HG02870 (cell line): ENCODE data around the gene SLC2A6.

ENCODE experiments used
- ATAC-seq: cut with Tn5 transposase; IDR thresholded peaks from one replicate; pipeline ENCODE4 v1.9.1; 2021; ENCODE audit warnings: mild to moderate bottlenecking, moderate library complexity; ENCODE audit not compliant: unreplicated experiment

The SLC2A6 gene

DNA sequence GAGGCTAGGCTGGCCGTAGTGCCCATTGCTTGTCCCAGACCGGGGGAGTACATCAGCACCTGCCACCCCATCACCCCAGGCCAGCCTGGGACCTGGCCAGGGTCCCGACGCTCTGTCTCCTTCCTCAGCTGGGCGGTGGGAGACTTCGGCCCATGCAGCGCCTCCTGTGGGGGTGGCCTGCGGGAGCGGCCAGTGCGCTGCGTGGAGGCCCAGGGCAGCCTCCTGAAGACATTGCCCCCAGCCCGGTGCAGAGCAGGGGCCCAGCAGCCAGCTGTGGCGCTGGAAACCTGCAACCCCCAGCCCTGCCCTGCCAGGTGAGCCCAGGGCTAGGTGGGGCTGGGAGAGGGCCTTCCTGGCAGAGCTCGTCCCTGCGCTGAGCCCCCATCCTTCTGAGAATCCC lies 35.7 kb downstream of the SLC2A6 start:
- no peak for ATAC-seq

DNA sequence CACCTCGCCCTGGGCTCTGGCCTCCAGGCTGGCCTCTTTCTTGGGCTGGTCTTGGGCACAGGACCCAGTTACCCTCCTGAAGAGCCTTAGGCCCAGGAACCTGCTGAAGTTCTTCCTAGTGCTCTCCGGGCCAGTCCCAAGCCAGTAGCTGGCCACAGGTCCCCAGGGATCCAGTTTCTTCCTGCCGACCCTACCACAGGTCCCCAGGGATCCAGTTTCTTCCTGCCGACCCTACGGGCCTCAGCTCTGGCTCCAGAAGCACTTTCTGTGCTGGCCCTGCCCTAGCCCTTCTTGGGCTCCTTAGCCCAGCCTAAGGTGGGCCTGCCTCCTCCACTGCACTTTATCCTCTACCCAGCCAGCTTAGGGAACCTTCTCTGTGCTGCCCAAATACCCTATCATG lies 37.3 kb downstream of the SLC2A6 start:
- no peak for ATAC-seq

DNA sequence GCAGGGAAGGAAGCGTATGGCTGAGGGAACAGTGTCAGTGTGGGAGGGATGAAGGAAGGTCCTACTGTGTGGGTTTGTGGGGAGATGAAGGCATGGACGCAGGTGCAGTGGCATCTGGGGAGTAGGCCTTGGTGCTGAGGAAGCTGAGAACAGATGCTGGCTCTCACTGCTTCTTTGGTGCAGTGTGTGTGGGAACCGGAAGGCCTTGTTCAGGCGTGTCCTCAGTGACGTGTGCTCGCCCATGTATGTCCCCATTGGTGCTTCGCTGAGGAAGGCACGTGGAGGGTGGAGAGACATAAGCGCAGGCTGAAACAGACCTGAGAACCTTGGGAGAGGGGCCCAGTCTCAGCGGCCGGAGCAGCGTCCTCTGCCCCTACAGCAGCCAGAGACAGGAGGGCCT lies 38.0 kb downstream of the SLC2A6 start:
- no peak for ATAC-seq

DNA sequence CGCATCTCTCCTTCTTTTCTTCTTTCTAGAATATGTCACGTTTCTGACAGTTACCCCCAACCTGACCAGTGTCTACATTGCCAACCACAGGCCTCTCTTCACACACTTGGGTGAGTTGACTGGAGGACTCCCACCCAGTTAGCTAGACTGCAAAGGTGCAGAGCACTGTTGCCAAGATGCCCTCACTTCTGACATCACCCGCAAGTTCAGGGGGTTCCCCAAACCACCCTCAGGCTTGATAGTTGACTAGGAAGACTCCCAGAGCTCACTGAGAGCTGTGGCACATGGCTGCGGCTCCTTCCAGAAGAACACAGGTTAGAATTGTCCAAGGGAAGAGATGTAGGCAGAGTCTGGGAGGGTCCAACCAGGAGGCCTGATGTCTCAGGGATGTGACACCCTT lies 39.6 kb downstream of the SLC2A6 start:
- no peak for ATAC-seq

DNA sequence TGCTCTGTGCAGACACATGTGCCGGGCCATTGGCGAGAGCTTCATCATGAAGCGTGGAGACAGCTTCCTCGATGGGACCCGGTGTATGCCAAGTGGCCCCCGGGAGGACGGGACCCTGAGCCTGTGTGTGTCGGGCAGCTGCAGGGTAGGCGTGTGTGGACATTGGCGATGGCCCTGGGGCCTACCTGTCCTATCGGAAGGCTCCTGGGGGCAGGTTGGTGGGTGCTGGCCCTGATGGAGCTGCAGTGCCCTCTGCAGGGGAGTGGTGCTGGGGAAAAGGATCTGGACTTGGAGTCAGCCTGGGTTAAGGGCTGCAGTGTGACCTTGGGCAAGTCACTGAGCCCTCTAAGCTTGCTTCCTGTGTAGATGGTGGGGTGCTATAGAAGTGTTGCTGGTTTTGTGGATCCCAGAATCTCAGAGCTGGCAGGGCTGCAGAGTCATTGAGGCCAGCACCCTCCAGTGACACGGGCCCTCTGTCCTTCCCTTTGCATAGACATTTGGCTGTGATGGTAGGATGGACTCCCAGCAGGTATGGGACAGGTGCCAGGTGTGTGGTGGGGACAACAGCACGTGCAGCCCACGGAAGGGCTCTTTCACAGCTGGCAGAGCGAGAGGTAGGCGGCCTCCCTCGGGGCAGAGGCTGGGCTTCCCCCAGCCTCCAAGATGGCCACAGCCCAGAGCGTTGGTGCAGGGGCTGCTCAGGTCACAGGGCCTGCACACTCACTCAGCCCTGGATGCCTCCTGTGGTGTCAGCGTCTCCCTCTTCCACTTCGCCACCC lies 41.0 kb downstream of the SLC2A6 start:
- no peak for ATAC-seq

DNA sequence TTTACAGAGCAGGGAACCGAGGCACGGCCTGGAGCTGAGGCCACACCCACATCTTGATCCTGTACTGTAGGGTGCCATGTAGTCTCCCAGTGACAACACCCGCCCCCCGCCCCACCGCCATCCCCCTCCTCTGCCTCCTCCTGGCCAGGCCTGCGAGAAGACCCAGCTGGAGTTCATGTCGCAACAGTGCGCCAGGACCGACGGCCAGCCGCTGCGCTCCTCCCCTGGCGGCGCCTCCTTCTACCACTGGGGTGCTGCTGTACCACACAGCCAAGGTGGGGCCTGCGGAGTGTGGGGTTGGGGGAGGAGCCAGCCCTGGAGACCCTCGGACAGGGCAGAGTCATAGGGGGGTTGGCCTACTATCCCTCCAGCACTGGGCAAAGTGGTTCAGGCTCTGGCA lies 42.2 kb downstream of the SLC2A6 start:
- ATAC-seq: no peak

DNA sequence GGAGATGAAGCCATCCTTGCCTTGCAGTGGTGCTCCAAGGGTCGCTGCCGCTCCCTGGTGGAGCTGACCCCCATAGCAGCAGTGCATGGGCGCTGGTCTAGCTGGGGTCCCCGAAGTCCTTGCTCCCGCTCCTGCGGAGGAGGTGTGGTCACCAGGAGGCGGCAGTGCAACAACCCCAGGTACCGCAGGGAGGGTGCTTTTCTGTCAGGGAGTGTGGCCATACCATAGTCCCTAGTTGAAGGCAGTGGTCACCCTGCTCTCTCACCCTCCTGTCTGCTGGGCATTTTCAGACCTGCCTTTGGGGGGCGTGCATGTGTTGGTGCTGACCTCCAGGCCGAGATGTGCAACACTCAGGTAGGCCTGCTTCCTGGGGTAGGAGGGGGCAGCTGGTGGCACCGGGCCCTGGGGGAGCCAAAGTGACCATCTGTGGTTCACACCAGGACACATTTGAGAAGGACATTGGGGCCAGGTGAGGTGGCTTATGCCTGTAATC lies 45.5 kb downstream of the SLC2A6 start:
- ATAC-seq: no peak

DNA sequence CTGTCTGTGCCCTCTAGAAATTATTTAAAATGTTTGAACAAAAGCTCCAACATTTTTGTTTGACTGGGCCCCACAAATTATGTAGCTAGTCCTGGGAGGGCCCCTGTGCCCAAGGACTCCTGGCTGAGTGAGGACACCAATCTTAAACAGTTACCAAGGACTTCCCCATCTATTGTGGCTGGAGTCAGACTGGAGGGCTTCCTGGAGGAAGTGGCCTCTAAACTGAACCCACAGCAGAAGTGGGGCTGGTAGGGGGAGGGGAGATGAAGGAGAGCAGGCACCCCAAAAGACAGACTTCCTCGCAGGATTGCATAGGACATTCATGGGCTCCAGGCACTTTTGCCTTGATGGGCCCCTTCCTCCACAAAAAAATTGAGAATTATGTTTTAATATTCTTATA lies 48.7 kb downstream of the SLC2A6 start:
- ATAC-seq: no peak

DNA sequence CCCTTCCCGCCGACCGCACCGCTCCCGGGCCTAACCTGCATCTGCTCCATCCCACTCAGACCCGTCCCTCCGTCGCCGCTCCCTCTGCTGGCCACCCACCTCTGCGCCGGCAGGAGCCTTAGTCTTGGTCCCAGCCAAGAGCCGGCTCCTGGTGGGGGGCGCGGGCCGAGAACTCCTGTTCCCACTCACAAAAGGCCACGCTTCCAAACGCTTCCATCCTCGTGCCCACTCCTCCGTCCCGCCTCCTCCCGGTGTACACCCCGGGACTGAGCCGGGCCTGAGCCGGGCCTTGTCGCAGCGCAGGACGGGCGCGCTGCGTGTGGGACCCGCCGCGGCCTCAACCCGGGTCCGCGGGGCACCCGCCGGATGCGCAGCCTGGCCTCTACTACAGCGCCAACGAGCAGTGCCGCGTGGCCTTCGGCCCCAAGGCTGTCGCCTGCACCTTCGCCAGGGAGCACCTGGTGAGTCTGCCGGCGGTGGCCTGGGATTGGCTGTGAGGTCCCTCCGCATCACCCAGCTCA lies 49.2 kb downstream of the SLC2A6 start:
- no peak for ATAC-seq

DNA sequence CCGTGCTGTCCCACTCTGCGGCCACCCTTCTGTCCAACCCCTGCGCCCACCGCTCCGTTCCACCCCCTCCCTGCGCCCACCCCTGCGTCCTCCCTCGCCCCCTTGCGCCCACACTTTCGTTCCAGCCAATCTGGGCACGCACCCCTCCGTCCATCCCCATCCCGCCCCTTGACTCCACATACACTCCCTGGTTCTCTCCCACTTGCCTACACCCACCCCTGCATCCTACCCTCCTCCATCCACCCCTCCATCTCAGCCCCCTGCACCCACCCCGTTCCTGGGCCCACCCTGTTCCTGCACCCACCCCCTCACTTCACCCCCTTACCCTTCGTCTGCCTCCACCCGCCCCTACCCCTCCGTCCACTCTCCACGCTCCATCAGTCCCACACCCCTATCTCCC lies 49.7 kb downstream of the SLC2A6 start:
- no peak for ATAC-seq

DNA sequence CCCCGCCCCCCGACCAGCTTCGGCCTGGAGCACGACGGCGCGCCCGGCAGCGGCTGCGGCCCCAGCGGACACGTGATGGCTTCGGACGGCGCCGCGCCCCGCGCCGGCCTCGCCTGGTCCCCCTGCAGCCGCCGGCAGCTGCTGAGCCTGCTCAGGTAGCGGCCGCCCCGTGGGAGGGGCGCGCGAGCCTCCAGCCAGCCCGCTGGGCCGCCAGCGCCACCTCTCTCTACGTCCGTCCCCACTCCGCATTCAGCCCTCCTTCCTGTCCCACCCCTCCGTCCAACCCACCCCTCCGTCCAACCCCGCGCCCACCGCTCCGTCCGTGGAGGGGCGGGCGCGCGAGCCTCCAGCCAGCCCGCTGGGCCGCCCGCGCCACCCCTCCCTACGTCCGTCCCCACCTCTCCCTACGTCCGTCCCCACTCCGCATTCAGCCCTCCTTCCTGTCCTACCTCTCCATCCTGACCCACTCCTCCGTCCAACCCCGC lies 50.2 kb downstream of the SLC2A6 start:
- no peak for ATAC-seq

DNA sequence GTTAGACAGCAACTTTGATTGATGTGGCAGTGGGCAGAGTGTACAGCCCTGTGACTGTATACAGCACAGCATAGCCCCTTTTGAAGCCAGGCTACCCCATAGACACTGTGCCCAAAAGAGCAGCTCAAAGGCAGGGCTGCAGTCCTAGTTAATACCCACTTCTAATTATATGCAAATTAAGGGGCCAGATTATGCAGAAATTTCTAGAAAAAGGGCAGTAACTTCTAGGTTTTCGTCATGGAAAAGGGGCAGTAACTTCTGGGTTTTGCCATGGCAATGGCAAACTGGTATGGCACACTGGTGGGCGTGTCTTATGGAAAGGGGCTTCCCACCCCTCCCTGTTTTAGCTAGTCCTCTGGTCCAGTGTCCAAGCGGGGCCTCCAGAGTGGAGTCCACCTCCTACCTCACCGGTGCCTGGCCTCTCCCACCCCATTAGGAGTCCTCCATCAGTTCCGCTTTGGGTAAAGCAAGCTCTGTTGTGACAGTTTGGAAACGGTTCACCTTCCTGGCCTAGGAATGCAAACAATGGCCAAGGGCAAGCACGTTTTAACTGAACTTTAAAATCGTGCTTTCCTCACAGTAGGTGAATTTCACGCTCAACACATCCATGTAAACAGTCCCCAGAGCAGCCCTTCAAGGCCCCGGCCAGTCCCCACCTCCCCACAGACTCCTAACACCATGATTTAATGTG lies 51.1 kb downstream of the SLC2A6 start:
- ATAC-seq: no peak

DNA sequence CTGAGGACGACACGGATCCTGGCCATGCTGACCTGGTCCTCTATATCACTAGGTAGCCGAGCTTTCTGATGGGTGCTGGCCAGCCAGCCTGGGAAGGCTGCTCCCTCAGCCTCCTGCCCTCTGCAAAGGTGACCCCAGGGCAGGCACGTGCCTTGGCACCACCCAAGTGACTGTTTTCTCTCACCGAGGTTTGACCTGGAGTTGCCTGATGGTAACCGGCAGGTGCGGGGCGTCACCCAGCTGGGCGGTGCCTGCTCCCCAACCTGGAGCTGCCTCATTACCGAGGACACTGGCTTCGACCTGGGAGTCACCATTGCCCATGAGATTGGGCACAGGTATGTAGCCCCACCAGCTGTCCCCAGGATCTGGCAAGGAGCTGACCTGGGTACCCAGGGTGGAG lies 52.9 kb downstream of the SLC2A6 start:
- ATAC-seq: no peak

DNA sequence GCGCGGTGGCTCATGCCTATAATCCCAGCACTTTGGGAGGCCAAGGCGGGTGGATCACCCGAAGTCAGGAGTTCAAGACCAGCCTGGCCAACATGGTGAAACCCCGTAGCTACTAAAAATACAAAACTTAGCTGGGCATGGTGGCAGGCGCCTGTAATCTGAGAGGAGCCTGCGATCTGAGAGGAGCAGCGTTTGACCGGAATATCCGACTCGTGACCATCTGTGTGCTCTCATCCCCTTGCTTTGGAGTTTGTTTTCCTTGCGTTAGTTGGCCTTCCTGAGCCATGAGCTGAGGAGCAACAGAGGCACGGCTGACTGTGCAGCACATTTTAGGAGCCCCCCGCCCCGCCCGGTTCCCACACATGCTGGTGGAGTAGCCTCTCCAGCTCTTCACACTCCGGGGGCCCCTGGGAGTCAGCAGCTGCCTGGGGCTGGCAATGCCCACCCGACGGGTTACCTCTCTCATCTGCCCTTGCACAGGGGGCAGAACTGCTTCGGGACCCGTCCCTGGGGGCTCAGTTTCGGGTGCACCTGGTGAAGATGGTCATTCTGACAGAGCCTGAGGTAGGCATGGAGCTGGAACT lies 53.8 kb downstream of the SLC2A6 start:
- ATAC-seq: no peak

DNA sequence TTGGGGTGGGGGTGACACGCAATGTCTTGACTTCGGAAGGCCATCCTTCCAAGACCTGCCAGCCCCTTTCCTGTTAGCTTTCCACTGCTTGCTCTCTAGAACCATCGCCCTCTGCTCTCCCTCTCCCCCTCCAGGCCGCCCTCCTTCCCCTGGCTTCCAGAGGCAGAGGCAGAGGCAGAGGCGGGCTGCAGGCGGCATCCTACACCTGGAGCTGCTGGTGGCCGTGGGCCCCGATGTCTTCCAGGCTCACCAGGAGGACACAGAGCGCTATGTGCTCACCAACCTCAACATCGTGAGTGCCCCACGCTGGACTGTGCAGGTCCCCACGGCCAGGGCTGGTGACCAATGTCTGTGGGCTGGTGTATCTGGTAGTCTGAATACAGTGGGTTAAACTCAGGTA lies 54.7 kb downstream of the SLC2A6 start:
- no peak for ATAC-seq

DNA sequence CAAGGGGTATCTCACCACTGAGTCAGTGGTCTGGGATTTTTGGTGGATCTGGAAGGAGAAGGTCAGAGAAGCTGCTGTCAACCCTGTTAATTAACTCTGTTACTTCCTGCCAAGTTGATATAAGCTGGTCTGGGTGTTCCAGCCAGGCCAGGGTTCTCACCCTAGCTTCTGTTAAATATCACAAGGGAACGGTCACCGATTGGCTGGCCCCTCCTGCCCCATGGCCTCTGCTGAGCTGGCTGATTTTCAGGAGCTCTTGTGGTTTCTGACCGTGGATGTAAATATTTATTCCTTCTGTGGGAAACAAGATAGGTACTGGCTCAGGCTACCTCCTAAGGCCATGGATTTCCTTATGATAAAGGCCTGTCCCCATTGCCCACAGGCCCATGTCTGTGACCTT lies 55.7 kb downstream of the SLC2A6 start:
- no peak for ATAC-seq

DNA sequence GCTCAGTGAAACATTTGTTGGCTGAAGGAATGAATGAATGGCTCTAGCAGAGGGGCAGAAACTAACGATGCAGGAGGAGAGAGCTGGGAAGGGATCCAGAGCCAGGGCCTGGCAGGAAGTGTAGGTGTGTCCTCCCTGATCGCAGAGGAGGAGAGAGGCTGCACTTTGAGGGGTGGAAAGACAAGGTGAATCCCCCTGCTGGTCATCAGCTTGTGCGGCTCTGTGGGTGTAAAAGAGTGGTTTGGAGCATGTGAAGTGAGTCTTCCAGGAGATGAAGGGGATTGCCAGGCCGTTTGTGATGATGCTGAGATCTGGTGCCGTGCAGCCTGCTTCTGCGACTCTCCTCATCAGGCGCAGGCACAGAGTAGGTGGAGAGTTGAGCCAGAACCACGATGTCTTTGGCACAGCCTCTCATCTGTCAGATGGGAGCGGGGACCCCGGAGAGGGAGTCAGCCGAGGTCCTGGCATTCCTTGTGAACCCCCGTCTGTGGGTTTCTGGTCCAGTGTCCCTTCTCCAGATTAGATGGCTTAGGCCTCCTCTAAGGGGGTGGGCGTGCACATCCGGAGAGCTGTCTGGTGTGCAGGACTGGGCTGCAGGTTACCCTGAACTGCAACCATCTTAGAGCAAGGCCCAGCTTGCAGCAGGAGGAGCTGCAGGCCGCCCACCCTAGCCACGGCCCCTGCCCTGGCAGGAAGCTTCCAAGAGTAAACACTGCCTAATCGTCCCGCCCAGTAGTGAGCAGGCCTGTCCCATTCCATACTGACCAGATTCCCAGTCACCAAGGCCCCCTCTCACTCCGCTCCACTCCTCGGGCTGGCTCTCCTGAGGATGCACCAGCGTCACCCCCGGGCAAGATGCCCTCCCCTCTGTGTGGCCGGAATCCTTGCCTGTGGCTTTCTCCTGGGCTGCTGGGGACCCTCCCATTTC lies 57.0 kb downstream of the SLC2A6 start, which contains the start of gene ADAMTS13:
Gene ADAMTS13 (plus strand): TSS at position 753 of the 928 bp plus-strand sequence. CDS start 77 bp downstream, at position 830.
- ATAC-seq: no peak
